Keratinocyte (primary cell): Measurements from ENCODE around the gene CACNA2D1. TPM values are rescaled to one million over a fixed set of nuclear protein-coding genes. Genes with fewer than 3 reads are reported as not detected.

Source experiments
- DNase-seq: peaks from one replicate; pipeline ENCODE4 v3.0.0-alpha.2; 2011; ENCODE audit warnings: low read depth, missing footprints, low spot score
- FAIRE-seq: peaks from 2 replicates; lab custom pipeline; 2011; peaks lifted over from hg19 to GRCh38; lab: Jason Lieb, UNC
- H2AFZ ChIP-seq: 2 replicates; pipeline ENCODE4 v1.6.0; 2012; ENCODE audit warnings: low read length, control low read depth, inconsistent platforms; ENCODE audit not compliant: control insufficient read depth
- H3K27ac ChIP-seq: 2 replicates; pipeline ENCODE4 v1.5.1; 2011; ENCODE audit warnings: low read length; ENCODE audit not compliant: control insufficient read depth, insufficient read depth
- H3K27me3 ChIP-seq: 3 replicates; pipeline ENCODE4 v1.6.0; 2011; ENCODE audit warnings: low read length; ENCODE audit not compliant: control insufficient read depth, insufficient read depth; ENCODE audit errors: extremely low read depth
- H3K36me3 ChIP-seq, 2 experiments: 2 replicates in 1 of 2; 3 replicates in 1 of 2; pipeline ENCODE4 v1.5.1; 2011; ENCODE audit warnings: low read length in 2 of 2, mild to moderate bottlenecking in 1 of 2; ENCODE audit not compliant: control insufficient read depth in 2 of 2, insufficient read depth in 2 of 2; ENCODE audit errors: extremely low read depth in 1 of 2
- H3K4me1 ChIP-seq: 3 replicates; pipeline ENCODE4 v1.5.1; 2011; ENCODE audit warnings: low read length; ENCODE audit not compliant: control insufficient read depth, insufficient read depth; ENCODE audit errors: extremely low read depth
- H3K4me2 ChIP-seq: 3 replicates; pipeline ENCODE4 v1.6.0; 2011; ENCODE audit warnings: low read depth, low read length; ENCODE audit not compliant: control insufficient read depth, insufficient read depth; ENCODE audit errors: extremely low read depth
- H3K4me3 ChIP-seq, 3 experiments: fragments of 200-600 bp in 1 of 3; sonication (generic) in 1 of 3; 2 replicates in 2 of 3; 3 replicates in 1 of 3; pipeline ENCODE4 v1.5.1; 2011 to 2016; ENCODE audit warnings: low read length in 3 of 3, mild to moderate bottlenecking in 3 of 3, control low read depth in 2 of 3, inconsistent platforms in 1 of 3, low read depth in 1 of 3, mixed read lengths in 1 of 3, mixed run types in 1 of 3, moderate library complexity in 1 of 3; ENCODE audit not compliant: control insufficient read depth in 2 of 3, insufficient read depth in 2 of 3; ENCODE audit errors: extremely low read depth in 1 of 3
- H3K79me2 ChIP-seq: 2 replicates; pipeline ENCODE4 v1.6.0; 2012; ENCODE audit warnings: low read length; ENCODE audit not compliant: control insufficient read depth, insufficient read depth
- H3K9ac ChIP-seq: 3 replicates; pipeline ENCODE4 v1.6.0; 2011; ENCODE audit warnings: low read length; ENCODE audit not compliant: control insufficient read depth, insufficient read depth; ENCODE audit errors: extremely low read depth
- H3K9me1 ChIP-seq: 3 replicates; pipeline ENCODE4 v1.6.0; 2011; ENCODE audit warnings: low read length; ENCODE audit not compliant: control insufficient read depth, insufficient read depth; ENCODE audit errors: extremely low read depth
- H3K9me3 ChIP-seq: 2 replicates; pipeline ENCODE4 v1.5.1; 2012; ENCODE audit warnings: low read depth, low read length; ENCODE audit not compliant: control insufficient read depth
- H4K20me1 ChIP-seq: 3 replicates; pipeline ENCODE4 v1.6.0; 2011; ENCODE audit warnings: low read length; ENCODE audit not compliant: control insufficient read depth, insufficient read depth; ENCODE audit errors: extremely low read depth
- CTCF ChIP-seq, 3 experiments: IDR thresholded peaks in 1 of 3; conservative IDR thresholded peaks in 1 of 3; optimal IDR thresholded peaks in 1 of 3; 2 replicates in 2 of 3; 3 replicates in 1 of 3; pipeline versions ENCODE3 to v1.5.1; 2011; ENCODE audit warnings: low read length in 3 of 3, mild to moderate bottlenecking in 3 of 3, moderate library complexity in 2 of 3, control low read depth in 1 of 3, inconsistent platforms in 1 of 3; ENCODE audit not compliant: insufficient read depth in 2 of 3; ENCODE audit errors: extremely low read depth in 1 of 3
- EZH2 ChIP-seq: IDR thresholded peaks from one replicate; pipeline ENCODE4 v1.6.1; 2012; ENCODE audit warnings: inconsistent platforms, mild to moderate bottlenecking, low read length, moderate library complexity
- dilution Hi-C: fragments of 300-500 bp; cut with MboI; formaldehyde crosslinking; loops from one replicate; pipeline ENCODE4 v1.7.0; 2020; ENCODE audit warnings: low sequenced_read_pairs; ENCODE audit not compliant: extremely low pct_ligation_motif_present
- polyA plus RNA-seq, 5 experiments: library from polyadenylated mRNA; depleted of rRNA in 3 of 5; stranded (reverse) in 3 of 5; stranded (forward) in 1 of 5; unstranded in 1 of 5; fragments of >200 nt; gene quantifications; 1 replicate in 1 of 5; 2 replicates in 3 of 5; 3 replicates in 1 of 5; pipeline versions ENCODE4 v1.2.1 to v1.2.3, GENCODE V29; 2011 to 2012; ENCODE audit warnings: missing spikeins in 2 of 5, low read depth in 1 of 5, low replicate concordance in 1 of 5

Gene CACNA2D1
- polyA plus RNA-seq, 1 donor (not counting 4 experiments of a cell fraction or from before 2014, with no cell fraction given): 1.8 TPM

- Histone ChIP-seq H3K4me2 (no peak overlapping the region), H3K9me3 (no peaks in the 10 kb centered on the region), H3K9ac (no peak overlapping the region), H3K27me3 (no peaks in the 10 kb centered on the region), H2AFZ (no peak overlapping the region), H3K4me1 (no peaks in the 10 kb centered on the region), H3K9me1 (no peaks in the 10 kb centered on the region), H3K36me3 (no peaks in the 10 kb centered on the region), H4K20me1 (no peaks in the 10 kb centered on the region), H3K4me3 (no peak overlapping the region), H3K79me2 (no peaks in the 10 kb centered on the region), H3K27ac (no peak overlapping the region)
- dilution Hi-C loops: no loop called here
- FAIRE-seq (peak; percentile 29), DNase-seq (no peak)
- TF ChIP-seq EZH2 (no peak), CTCF (optimal IDR thresholded peaks at IDR 0.05 in 1 of 3, IDR thresholded peaks at IDR 0.05 in 1 of 3, conservative IDR thresholded peaks at IDR 0.05 in 1 of 3; ENCODE audit: extremely low read depth in 1 of 3, insufficient read depth in 2 of 3, low read length in 3 of 3) (peak; percentile 28 to 41 (median 31))
These were observed 399.0 kb downstream of the CACNA2D1 start for GRCh38 chr7:82044497-82045080.

GRCh38 chr7:82039621-82040020 is 404.0 kb downstream of the CACNA2D1 start:
- Histone ChIP-seq H3K9ac (no peak overlapping the region), H3K36me3 (no peaks in the 10 kb centered on the region), H3K4me1 (no peaks in the 10 kb centered on the region), H4K20me1 (no peaks in the 10 kb centered on the region), H2AFZ (no peak overlapping the region), H3K4me3 (no peak overlapping the region), H3K9me3 (no peaks in the 10 kb centered on the region), H3K27ac (no peak overlapping the region), H3K9me1 (no peaks in the 10 kb centered on the region), H3K4me2 (no peak overlapping the region), H3K79me2 (no peaks in the 10 kb centered on the region), H3K27me3 (no peaks in the 10 kb centered on the region)
- dilution Hi-C loops: no loop called here
- DNase-seq: no peak
- TF ChIP-seq EZH2: no peak
- TF ChIP-seq CTCF (optimal IDR thresholded peaks at IDR 0.05 in 1 of 3, IDR thresholded peaks at IDR 0.05 in 1 of 3, conservative IDR thresholded peaks at IDR 0.05 in 1 of 3; ENCODE audit: extremely low read depth in 1 of 3, insufficient read depth in 2 of 3, low read length in 3 of 3): no peak
- FAIRE-seq: no peak
